Esophagus (tissue), 2 donors: ENCODE results near the gene STK39. TPM values are rescaled to one million over a fixed set of nuclear protein-coding genes. Genes with fewer than 3 reads are reported as not detected.

Experiments used
- H3K27ac ChIP-seq, 2 donors: one replicate each; pipeline ENCODE4 v1.5.1; 2013; ENCODE audit warnings: low read depth in 2 of 2, mild to moderate bottlenecking in 2 of 2, inconsistent platforms in 1 of 2, low read length in 1 of 2, moderate library complexity in 1 of 2
- H3K27me3 ChIP-seq, 2 donors: one replicate each; pipeline ENCODE4 v1.6.1; 2013; ENCODE audit warnings: low read length in 2 of 2, control low read depth in 1 of 2, mild to moderate bottlenecking in 1 of 2; ENCODE audit not compliant: insufficient read depth in 2 of 2, control insufficient read depth in 1 of 2
- H3K36me3 ChIP-seq, 2 donors: one replicate each; pipeline ENCODE4 v1.6.1; 2013; ENCODE audit warnings: low read length in 1 of 2; ENCODE audit not compliant: control insufficient read depth in 2 of 2, insufficient read depth in 2 of 2
- H3K4me1 ChIP-seq, 2 donors: one replicate each; pipeline ENCODE4 v1.6.1; 2013; ENCODE audit warnings: low read length in 1 of 2; ENCODE audit not compliant: control insufficient read depth in 2 of 2, insufficient read depth in 2 of 2
- H3K4me3 ChIP-seq, 2 donors: one replicate each; pipeline ENCODE4 v1.5.1; 2013; ENCODE audit warnings: low read length in 2 of 2, mild to moderate bottlenecking in 2 of 2, low read depth in 1 of 2, moderate library complexity in 1 of 2
- H3K9me3 ChIP-seq, 2 donors: one replicate each; pipeline ENCODE4 v1.6.1; 2013; ENCODE audit warnings: mild to moderate bottlenecking in 2 of 2, low read depth in 1 of 2, low read length in 1 of 2, moderate library complexity in 1 of 2; ENCODE audit not compliant: control insufficient read depth in 2 of 2, insufficient read depth in 1 of 2
- WGBS, 2 donors: extraction: QIAGEN DNeasy Blood & Tissue Kit; methylation state at CpG; one replicate each; pipeline ENCODE4 v1.1.7; 2013; 5-methylcytosine and 5-hydroxymethylcytosine counted together
- polyA plus RNA-seq, 2 donors: library from polyadenylated mRNA; stranded (reverse); fragments of 200-250 nt; gene quantifications; one replicate each; pipeline ENCODE4 v1.2.3, GENCODE V29; 2013
- donor health status: healthy with polysubstance abuse.
- donor health status: Bipolar disorder and iron deficiency.

The STK39 gene
- polyA plus RNA-seq, 2 donors, result 24.7 to 24.9 TPM

DNA sequence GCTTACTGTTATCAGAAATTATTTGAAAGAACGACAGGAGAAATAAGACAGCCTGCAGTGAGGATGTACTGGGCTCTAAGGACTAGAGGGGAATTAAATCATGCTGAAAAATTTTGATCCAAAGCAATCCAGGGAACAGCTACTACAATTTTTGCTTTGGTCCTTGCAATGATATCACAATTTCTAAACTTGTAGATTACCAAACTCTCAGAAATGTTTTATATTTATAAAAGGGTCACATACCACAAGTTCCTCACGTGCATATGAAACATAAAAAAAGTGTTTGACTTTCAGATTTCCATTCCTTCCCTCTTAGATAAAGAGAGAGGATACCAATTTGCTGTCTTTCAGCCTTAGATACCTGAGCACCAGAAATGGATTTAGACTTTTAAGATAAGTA, 261.2 kb downstream of the STK39 start:
- no peaks in the 10 kb centered on the region for H3K27me3 ChIP-seq
- peaks cover 0 to 3% of the 10 kb centered on the region in 2 donors for H3K36me3 ChIP-seq
- no peaks in the 10 kb centered on the region for H3K9me3 ChIP-seq
- WGBS, 2 donors, result 65 to 73% methylated on average over 2 of the region's 2 CpGs
- H3K4me1 ChIP-seq, result no peaks in the 10 kb centered on the region
- H3K27ac ChIP-seq, result no peak overlapping the region
- H3K4me3 ChIP-seq, result no peak overlapping the region

DNA sequence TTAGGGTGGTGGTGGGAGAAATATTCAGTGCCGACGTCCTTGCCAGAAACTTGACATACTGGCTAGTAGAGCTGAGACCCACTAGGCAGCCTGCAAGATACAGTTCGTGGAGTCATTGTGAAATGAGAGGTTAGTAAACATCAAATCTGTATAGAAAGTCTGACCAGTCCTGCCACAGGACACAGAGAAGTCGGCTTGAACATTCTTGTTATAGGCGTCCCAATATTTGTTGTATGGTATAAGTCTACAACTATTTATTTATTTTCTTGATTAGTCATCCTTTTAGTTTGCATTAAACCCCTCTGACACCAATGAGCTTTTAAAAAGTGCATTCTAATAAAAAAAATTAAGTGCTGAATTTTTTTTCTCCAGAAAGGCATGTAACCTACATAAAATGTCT, 265.4 kb downstream of the STK39 start:
- Histone ChIP-seq H3K36me3 (peaks cover 3% of the 10 kb centered on the region in 2 donors), H3K4me3 (no peak overlapping the region), H3K9me3 (no peaks in the 10 kb centered on the region), H3K27ac (no peak overlapping the region), H3K27me3 (no peaks in the 10 kb centered on the region), H3K4me1 (no peaks in the 10 kb centered on the region)
- 91 to 95% methylated on average over 5 of the region's 5 CpGs for WGBS, 2 donors

DNA sequence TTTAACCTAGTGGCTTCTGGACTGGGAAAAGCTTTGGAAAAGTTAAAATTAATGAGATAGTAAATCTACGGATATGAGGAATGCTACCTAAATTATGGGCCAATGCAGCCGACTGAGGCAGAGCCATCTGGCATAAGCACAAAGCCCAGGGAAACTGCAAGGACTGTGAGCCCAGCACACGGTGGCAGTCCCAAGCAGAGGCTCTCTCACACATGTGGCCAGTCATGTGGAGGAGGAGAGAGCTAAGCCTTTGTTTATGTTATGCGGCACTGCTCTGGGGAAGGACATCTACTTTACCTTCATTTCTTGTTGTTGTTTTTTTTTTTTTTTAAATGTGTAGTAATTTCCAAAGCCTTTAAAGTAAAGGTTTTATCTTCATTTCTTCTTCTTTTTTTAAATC, 267.0 kb downstream of the STK39 start:
- Histone ChIP-seq H3K4me3 (no peak overlapping the region), H3K27ac (no peak overlapping the region), H3K27me3 (no peaks in the 10 kb centered on the region), H3K4me1 (no peaks in the 10 kb centered on the region), H3K36me3 (peaks cover 3% of the 10 kb centered on the region in 2 donors), H3K9me3 (no peaks in the 10 kb centered on the region)
- WGBS, 2 donors, result 85 to 86% methylated on average over 4 of the region's 4 CpGs

DNA sequence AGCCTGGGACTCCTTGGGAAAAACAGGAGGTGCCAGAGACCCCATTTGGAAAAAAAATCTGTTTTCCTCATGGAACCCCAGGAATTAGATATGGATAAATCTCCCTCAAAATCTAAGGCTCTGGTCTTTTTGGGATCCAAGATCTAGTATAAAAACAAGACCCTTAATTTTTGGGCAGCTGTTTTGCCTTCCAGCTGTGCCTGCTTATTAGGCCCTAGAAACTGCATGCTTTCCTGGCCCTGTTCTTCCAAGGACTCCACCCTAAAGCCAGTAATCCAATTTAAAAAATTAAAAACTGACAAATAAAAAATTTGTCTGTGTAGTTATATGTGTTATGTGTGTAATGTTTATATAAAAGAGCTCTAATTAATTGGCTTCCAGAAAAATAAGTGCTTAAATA, 274.6 kb downstream of the STK39 start:
- Histone ChIP-seq H3K36me3 (no peaks in the 10 kb centered on the region), H3K27ac (no peak overlapping the region), H3K4me1 (no peaks in the 10 kb centered on the region), H3K9me3 (no peaks in the 10 kb centered on the region), H3K27me3 (no peaks in the 10 kb centered on the region), H3K4me3 (no peak overlapping the region)

DNA sequence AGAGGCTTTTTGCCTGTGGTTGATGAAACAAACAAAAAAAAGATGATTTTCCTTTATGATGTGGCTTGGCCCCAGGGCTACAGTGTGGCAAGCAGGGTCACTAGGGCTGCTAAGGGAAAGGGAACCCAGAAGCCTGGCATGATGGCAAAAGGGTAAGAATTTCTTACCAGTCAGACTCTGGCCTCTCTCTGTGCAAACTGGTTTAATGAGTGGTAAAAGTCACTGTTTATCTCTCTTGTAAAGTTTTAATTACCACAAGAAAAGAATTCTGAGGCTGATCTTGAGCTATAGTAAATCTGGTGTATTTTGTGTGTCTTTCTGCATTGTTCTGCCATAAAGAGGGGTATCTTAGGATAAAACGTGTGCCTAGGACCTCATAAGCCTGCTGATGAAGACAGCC, 275.4 kb downstream of the STK39 start:
- 99 to 100% methylated on average over 1 of the region's 1 CpG for WGBS, 2 donors
- no peak overlapping the region for H3K27ac ChIP-seq
- no peaks in the 10 kb centered on the region for H3K9me3 ChIP-seq
- H3K4me3 ChIP-seq, result no peak overlapping the region
- no peaks in the 10 kb centered on the region for H3K27me3 ChIP-seq
- H3K36me3 ChIP-seq, result no peaks in the 10 kb centered on the region
- no peaks in the 10 kb centered on the region for H3K4me1 ChIP-seq

DNA sequence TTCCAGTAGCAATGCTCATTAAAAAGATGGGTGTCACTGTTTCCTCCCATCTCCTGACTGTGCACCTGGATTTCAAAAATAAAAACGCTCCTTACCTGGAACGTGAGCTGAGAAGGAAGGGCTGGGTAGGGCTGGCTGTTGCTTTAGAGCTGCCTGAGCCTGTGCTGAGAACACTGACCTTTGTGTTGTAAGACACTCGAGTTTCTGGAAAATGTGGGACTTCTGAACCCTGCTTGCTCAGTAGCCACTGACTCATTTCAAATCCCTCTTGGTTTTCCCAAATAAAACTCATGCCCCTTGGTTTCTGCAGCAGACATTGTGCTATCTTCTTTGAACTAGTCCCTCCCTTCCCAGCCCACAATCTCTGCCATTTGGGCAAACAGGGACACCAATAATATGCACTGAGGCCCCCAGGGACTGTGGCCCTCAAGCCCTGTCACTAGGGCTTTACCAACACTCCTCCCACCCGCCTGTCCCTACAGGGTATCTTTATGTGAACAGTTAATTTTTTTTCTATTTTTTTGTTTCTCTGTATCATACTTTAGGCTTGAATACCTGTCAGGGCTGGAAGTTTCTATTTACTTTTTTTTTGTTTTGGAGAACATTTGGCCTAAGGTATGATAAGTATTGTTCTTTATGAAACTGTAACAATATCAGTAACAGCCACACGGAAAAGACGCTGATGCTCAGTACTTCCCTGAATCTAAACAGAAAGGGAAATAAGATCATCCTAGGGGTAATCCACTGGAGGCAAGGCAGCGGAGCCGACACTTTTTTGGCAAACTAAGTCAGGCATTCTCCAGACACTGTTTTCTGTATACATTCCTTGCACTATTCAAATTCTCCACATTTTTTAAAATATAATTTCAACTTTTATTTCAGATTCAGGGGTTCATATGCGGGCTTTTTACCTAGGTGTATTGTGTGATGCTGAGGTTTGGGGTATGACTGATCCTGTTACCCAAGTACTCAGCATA, 280.2 kb downstream of the STK39 start:
- H3K4me1 ChIP-seq, result no peaks in the 10 kb centered on the region
- H3K9me3 ChIP-seq, result no peaks in the 10 kb centered on the region
- H3K27me3 ChIP-seq, result no peaks in the 10 kb centered on the region
- H3K27ac ChIP-seq, result no peak overlapping the region
- no peaks in the 10 kb centered on the region for H3K36me3 ChIP-seq
- WGBS, 2 donors, result 56 to 62% methylated on average over 9 of the region's 9 CpGs
- no peak overlapping the region for H3K4me3 ChIP-seq

DNA sequence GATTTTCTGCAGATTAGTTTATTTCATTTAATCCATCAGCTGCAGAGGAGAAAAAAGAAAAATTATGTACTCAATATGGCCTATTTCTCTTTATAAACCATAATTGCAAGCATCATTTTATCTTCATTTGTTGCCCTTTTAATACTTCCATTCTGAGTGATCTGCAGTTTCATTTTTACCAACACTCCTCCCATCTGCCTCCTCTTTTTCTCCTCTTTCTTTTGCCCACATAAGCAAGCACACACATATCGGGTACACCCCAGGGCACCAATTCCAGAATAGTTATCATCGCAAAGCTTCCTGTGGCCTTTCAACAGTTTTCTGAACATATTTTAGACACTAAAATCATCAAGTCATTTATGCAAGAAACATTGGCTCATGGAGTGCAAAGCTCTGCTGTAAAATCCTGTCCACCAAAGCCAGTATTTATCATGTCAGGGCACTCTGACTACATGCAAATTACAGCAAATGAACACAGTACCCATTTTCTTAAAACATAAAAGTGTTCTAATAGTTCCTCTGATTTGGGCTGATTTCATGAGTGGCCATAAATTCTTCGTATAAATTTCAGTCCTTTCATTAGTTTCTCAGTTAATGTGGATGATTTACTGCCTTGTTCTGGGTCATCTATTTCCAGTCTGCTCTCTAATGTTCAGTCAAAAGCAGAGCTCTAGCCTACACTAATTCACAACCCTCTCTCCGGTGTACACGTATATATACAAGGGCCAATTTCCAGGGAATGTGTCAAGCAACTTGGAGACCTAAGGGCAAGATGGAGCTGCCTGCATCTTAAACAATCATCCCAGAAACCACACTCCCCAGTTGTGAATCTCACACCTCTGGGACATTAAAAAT, 281.3 kb downstream of the STK39 start:
- 76 to 84% methylated on average over 5 of the region's 5 CpGs for WGBS, 2 donors
- Histone ChIP-seq H3K9me3 (no peaks in the 10 kb centered on the region), H3K27me3 (no peaks in the 10 kb centered on the region), H3K4me1 (no peaks in the 10 kb centered on the region), H3K4me3 (no peak overlapping the region), H3K36me3 (no peaks in the 10 kb centered on the region), H3K27ac (no peak overlapping the region)

DNA sequence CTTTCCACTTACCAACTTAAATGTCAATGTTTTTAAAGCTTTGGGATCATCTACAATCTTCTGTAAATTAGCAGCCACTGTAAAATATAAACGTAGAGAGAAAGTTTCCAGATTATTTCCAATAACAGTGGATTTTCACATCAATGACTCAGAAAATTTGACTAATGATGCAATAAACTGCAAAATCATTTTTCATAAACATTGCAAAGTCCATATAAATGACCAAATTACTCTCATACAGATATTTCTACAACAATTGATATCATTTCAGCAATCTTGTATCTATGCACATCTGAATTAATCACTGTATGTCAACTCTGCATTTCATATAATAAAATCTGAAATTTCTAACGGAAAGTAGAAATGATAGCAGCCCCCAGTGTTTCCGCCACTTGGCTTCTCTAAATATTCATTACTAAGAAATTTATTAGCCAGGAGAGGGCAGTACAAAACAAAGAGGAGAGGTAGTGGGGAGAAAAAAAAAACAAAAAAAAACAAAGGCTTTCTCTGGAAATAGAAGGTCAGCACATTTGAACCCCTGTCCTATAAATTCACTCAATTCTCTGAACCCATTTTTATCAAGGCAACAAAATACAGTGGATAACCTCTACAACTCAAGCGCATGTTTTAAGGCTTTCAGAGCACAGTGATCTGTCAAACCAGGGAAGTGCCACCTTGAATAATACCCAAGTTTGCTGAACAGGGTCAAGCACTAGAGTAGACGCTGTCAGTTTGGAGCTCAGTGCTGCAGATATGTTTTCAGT, 282.6 kb downstream of the STK39 start:
- no peaks in the 10 kb centered on the region for H3K27me3 ChIP-seq
- WGBS, 2 donors, result 86 to 88% methylated on average over 5 of the region's 5 CpGs
- no peak overlapping the region for H3K27ac ChIP-seq
- H3K4me3 ChIP-seq, result no peak overlapping the region
- H3K36me3 ChIP-seq, result no peaks in the 10 kb centered on the region
- H3K9me3 ChIP-seq, result no peaks in the 10 kb centered on the region
- H3K4me1 ChIP-seq, result no peaks in the 10 kb centered on the region

DNA sequence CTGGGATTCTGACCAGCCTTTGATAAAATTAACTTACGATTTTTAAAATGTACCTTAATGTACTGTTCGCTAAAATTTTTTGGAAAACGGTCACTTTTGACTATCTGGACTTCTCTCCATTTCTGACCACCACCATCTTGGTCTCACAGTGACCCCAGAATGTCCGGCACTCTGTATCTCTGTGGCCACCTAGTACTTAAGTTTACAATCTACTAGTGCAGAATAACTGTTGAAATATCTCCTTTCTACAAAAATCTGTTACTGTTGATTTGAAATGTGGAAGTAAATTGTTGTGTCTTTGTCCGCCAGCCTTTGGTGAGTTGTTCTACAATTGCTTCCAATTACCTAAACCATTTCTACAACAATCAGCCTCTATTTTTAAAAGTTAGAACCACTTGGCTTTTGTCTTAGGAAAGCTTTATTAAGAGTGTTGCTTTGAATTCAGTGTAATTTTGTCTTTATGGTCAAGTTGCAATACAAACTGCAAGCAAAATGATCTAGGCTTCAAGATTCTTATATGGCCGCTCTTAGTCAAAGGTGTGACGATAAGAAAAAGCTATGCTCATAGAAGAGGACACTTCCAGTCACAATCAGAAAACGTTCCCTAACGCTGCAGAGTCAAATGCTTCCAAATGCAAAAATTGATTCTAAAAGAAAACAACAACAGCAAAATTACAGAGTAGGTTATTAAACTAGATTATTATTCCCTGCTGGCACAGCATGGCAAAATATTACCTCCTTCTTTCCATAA, 283.3 kb downstream of the STK39 start:
- H3K4me3 ChIP-seq, result no peak overlapping the region
- WGBS, 2 donors, result 96 to 98% methylated on average over 9 of the region's 9 CpGs
- H3K36me3 ChIP-seq, result no peaks in the 10 kb centered on the region
- H3K9me3 ChIP-seq, result no peaks in the 10 kb centered on the region
- H3K4me1 ChIP-seq, result no peaks in the 10 kb centered on the region
- no peaks in the 10 kb centered on the region for H3K27me3 ChIP-seq
- no peak overlapping the region for H3K27ac ChIP-seq
